Tibial nerve (tissue), 4 donors: ENCODE data around the gene INF2. TPM values are rescaled to one million over a fixed set of nuclear protein-coding genes. Genes with fewer than 3 reads are reported as not detected.
A peak's percentile ranks its signal among the peaks of the same experiment; 100 is the strongest.

Source experiments
- DNase-seq, 2 donors: peaks; one replicate each; pipeline ENCODE4 v3.0.0-alpha.2; 2019; ENCODE audit warnings: low spot score in 2 of 2
- H3K27ac ChIP-seq, 4 donors: fragments of 200-600 bp; sonication (generic) in 3 of 4; one replicate each; pipeline ENCODE4 v1.5.1; 2017 to 2019; ENCODE audit warnings: mild to moderate bottlenecking in 1 of 4
- H3K27me3 ChIP-seq, 2 donors: fragments of 200-600 bp; sonication (generic) in 1 of 2; one replicate each; pipeline versions ENCODE4 v1.5.1 to v1.6.0; 2017 to 2019
- H3K36me3 ChIP-seq, 3 donors: fragments of 200-600 bp; sonication (generic); one replicate each; pipeline ENCODE4 v1.5.1; 2018 to 2019
- H3K4me1 ChIP-seq, 4 donors: fragments of 200-600 bp; sonication (generic) in 3 of 4; one replicate each; pipeline ENCODE4 v1.5.1; 2017 to 2019
- H3K4me3 ChIP-seq, 4 donors: fragments of 200-600 bp; sonication (generic) in 3 of 4; one replicate each; pipeline ENCODE4 v1.5.1; 2017 to 2019; ENCODE audit warnings: mild to moderate bottlenecking in 1 of 4, moderate library complexity in 1 of 4
- H3K9me3 ChIP-seq, 4 donors: fragments of 200-600 bp; sonication (generic) in 3 of 4; one replicate each; pipeline ENCODE4 v1.5.1; 2017 to 2019
- EP300 ChIP-seq, 2 donors: sonication (generic); formaldehyde crosslinking; IDR thresholded peaks; one replicate each; pipeline ENCODE4 v1.6.1; 2017; ENCODE audit warnings: antibody characterized with exemption in 2 of 2, mild to moderate bottlenecking in 1 of 2
- POLR2A ChIP-seq, 2 donors: fragments of 450-650 bp; IDR thresholded peaks; one replicate each; pipeline ENCODE4 v1.6.1; 2017; ENCODE audit warnings: antibody characterized with exemption in 2 of 2, mild to moderate bottlenecking in 2 of 2, moderate library complexity in 2 of 2
- WGBS, 2 donors: methylation state at CpG; one replicate each; pipeline ENCODE4 v1.1.5; 2018; 5-methylcytosine and 5-hydroxymethylcytosine counted together
- total RNA-seq, 4 donors: library from RNA; depleted of rRNA; stranded (reverse); fragments of >200 nt; gene quantifications; one replicate each; pipeline ENCODE4 v1.1.0, GENCODE V29; 2016
- TF ChIP-seq, protein P1 (sequence below), 5 experiments: fragments of 200-600 bp in 3 of 5; fragments of 450-650 bp in 2 of 5; sonication (generic) in 3 of 5; IDR thresholded peaks; one replicate each; pipeline ENCODE4 v1.5.1; 2016 to 2019; ENCODE audit warnings: antibody characterized with exemption in 5 of 5, mild to moderate bottlenecking in 3 of 5, moderate library complexity in 2 of 5

The INF2 gene
- total RNA-seq, 4 donors from 2014 or later: 217 to 256 (median 239) TPM

DNA sequence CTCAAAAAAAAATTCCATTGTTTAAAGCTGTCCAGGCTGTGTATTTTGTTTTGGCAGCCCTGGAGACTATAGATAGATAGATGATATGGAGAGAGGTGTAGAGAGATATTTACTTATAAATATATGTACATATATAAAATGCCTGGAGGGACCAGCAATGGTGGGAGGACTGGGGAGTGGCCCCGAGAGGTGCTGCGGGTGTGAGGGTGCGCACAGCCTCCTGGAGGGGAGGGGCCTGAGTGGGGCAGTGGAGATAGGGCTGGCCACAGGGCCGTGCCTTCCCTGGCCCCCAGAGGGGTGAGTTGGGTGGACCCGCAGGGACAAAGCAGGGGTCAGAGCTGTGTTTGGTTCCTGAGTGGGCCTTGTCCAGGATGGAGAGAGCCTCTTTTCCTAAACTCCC, 41.1 kb downstream of the INF2 start:
- DNase-seq: no peak
- no peaks in the 10 kb centered on the region for H3K27me3 ChIP-seq
- no peaks in the 10 kb centered on the region for H3K9me3 ChIP-seq
- no peaks in the 10 kb centered on the region for H3K36me3 ChIP-seq
- no peak for TF ChIP-seq POLR2A (IDR thresholded peaks at IDR 0.05)
- TF ChIP-seq, protein P1, sequence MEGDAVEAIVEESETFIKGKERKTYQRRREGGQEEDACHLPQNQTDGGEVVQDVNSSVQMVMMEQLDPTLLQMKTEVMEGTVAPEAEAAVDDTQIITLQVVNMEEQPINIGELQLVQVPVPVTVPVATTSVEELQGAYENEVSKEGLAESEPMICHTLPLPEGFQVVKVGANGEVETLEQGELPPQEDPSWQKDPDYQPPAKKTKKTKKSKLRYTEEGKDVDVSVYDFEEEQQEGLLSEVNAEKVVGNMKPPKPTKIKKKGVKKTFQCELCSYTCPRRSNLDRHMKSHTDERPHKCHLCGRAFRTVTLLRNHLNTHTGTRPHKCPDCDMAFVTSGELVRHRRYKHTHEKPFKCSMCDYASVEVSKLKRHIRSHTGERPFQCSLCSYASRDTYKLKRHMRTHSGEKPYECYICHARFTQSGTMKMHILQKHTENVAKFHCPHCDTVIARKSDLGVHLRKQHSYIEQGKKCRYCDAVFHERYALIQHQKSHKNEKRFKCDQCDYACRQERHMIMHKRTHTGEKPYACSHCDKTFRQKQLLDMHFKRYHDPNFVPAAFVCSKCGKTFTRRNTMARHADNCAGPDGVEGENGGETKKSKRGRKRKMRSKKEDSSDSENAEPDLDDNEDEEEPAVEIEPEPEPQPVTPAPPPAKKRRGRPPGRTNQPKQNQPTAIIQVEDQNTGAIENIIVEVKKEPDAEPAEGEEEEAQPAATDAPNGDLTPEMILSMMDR (IDR thresholded peaks at IDR 0.05): no peak
- H3K4me3 ChIP-seq: no peak overlapping the region
- peaks cover 0 to 48% (median 30%) of the 10 kb centered on the region in 4 donors for H3K4me1 ChIP-seq
- H3K27ac ChIP-seq: no peak overlapping the region
- 70 to 82% methylated on average over 5 of the region's 5 CpGs for WGBS, 2 donors

DNA sequence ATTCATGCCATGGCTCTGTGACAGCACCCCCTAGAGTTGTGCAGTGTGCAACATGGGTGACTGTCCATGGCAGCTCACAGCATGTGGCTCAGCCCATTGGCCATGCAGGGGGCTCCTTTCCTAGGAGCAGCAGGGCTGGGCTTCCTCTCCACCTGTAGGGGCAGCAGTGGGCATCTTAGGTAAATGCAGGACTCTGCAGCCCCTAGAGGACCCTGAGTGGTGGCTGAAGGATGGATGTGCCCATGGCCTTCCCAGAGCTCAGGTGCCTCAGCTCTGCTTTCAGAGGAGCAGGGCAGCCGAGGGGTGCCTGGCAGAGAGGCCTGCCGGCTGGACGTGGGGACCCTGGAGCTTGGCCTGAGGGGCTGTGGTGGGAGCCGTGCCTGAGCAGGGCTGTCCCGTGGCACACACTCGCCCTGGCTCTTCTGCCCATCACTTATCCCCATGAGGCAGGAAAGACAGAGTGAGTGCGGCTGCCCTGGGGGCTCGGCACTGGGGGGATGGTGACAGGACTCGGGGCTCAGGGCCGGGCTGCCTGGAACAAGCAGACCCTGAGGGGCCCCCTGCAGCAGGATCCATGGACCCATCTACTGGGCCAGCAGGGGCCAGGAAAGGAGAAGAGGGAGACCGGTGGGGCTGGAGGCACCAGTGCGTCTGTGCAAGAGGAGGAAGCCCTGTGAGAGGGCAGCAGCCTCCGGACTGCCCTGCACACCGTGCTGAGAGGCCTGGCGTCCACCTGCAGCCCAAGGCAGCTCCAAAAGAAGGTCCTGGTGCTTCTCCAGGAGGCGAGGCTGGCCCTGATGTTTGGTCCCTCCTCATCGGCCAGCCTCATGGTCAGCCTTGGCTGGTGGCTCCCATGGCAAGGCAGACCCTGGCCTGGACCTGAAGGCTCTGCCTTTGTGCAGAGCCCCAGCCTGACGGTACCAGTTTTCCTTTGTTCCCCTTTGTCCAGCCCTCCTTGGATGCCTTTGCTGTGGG, 42.2 kb downstream of the INF2 start:
- H3K27ac ChIP-seq: peak overlapping the region; percentile 58 to 92 (median 76)
- no peak for TF ChIP-seq EP300 (IDR thresholded peaks at IDR 0.05)
- TF ChIP-seq, protein P1 (IDR thresholded peaks at IDR 0.05): peak in 1 of 5 experiments; percentile 10
- 84 to 86% methylated on average over 11 to 16 of the region's 18 CpGs for WGBS, 2 donors
- peaks cover 0 to 48% (median 37%) of the 10 kb centered on the region in 4 donors for H3K4me1 ChIP-seq
- H3K4me3 ChIP-seq: no peak overlapping the region
- no peaks in the 10 kb centered on the region for H3K9me3 ChIP-seq
- no peak for DNase-seq
- H3K27me3 ChIP-seq: no peaks in the 10 kb centered on the region
- H3K36me3 ChIP-seq: no peaks in the 10 kb centered on the region

DNA sequence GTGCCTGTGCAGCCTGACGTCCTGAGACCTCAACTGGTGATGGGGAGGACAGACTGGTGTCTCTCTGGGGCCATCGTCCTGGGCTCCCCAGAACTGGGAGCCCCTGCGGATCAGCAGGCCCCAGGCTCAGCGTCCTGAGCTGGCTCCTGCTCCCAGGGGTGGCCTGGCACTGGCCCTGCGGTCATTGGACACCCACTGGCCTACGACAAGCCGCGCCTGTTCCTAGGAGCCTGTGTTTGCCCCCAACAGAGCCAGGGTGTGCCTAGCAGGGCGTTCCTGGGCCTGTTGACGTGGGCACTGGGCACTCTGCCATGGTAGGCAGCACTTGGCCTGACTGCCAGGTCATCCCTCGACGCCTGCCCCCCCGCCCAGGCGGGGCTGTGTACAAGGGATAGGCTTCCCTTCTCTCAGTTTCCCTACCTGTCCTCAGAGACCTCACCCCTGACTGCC, 43.0 kb downstream of the INF2 start:
- TF ChIP-seq EP300 (IDR thresholded peaks at IDR 0.05) (peak; percentile 86 to 87), POLR2A (IDR thresholded peaks at IDR 0.05) (peak in 1 of 2 donors; percentile 24)
- TF ChIP-seq, protein P1 (IDR thresholded peaks at IDR 0.05): no peak
- Histone ChIP-seq H3K9me3 (no peaks in the 10 kb centered on the region), H3K27me3 (no peaks in the 10 kb centered on the region), H3K27ac (peak overlapping the region; percentile 58 to 92 (median 76)), H3K4me3 (no peak overlapping the region), H3K4me1 (peaks cover 0 to 56% (median 43%) of the 10 kb centered on the region in 4 donors), H3K36me3 (no peaks in the 10 kb centered on the region)
- 67% methylated on average over 8 to 14 of the region's 14 CpGs for WGBS, 2 donors
- DNase-seq: no peak

DNA sequence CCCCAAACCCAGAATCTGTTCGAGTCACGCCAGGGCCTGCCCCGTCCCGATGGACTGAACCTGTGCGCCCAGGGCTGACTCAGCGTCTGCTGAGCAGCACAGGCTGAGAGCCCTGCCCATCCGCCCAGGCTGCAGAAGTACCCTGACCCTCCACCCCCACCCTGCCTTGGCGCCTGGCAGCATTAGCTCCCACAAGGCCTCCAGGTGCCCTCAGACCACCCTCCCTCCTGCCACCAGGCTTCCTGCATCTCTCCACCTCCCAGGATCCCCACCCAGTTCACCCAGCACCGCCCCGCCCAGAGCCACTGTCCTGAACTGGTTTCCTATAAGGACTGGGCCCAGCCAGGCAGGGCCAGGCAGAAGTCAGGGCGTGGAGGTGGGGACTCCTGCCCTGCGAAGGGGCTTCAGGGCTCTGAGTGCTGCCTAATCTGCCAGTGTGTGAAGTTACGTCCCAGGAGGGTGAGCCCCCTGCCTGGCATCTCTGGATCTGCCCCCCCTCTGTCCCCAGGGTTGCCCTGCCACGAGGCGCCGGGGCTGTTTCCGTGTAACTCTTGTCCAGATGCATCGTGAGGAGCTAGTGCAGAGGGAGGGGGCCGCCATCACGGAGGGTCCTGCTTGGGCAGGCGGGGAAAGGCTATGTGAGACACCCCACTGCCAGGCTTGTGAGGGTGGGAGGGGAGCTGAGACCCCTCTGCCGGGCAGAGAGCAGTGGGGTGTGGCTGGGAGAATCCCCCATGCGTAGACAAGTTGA, 43.7 kb downstream of the INF2 start:
- Histone ChIP-seq H3K4me1 (peaks cover 0 to 56% (median 43%) of the 10 kb centered on the region in 4 donors), H3K27me3 (no peaks in the 10 kb centered on the region), H3K36me3 (no peaks in the 10 kb centered on the region), H3K9me3 (no peaks in the 10 kb centered on the region), H3K27ac (peak overlapping the region; percentile 17 to 92 (median 74)), H3K4me3 (no peak overlapping the region)
- TF ChIP-seq POLR2A (IDR thresholded peaks at IDR 0.05): no peak
- TF ChIP-seq, protein P1 (IDR thresholded peaks at IDR 0.05): no peak
- TF ChIP-seq EP300 (IDR thresholded peaks at IDR 0.05): no peak
- DNase-seq: no peak
- WGBS, 2 donors: 89 to 91% methylated on average over 19 to 21 of the region's 23 CpGs
